GM18868 (cell line): Measurements from ENCODE around the gene FBH1.
"Not testable (repeated sequence)": the region's sequence is repeated elsewhere in the genome, so short reads cannot be mapped to it uniquely, and the experiment has no call there.

Source experiments
- ATAC-seq: cut with Tn5 transposase; IDR thresholded peaks from one replicate; pipeline ENCODE4 v1.9.1; 2021; ENCODE audit warnings: mild to moderate bottlenecking, moderate library complexity; ENCODE audit not compliant: unreplicated experiment

The FBH1 gene

GRCh38 chr10:5937016-5937415 is 47.0 kb downstream of the FBH1 start:
- no peak for ATAC-seq

GRCh38 chr10:5938291-5938690 is 48.2 kb downstream of the FBH1 start:
- ATAC-seq = no peak

GRCh38 chr10:5940807-5941218 is 50.8 kb downstream of the FBH1 start:
- ATAC-seq = no peak

GRCh38 chr10:5941579-5941978 is 51.5 kb downstream of the FBH1 start:
- ATAC-seq = no peak

GRCh38 chr10:5942001-5942400 is 52.0 kb downstream of the FBH1 start:
- no peak for ATAC-seq

GRCh38 chr10:5942474-5942873 is 52.4 kb downstream of the FBH1 start:
- ATAC-seq = no peak

- ATAC-seq = no peak
These were observed 53.5 kb downstream of the FBH1 start for GRCh38 chr10:5943536-5943935.

GRCh38 chr10:5944389-5945189 is 54.5 kb downstream of the FBH1 start:
- ATAC-seq = no peak

- no peak for ATAC-seq
These were observed 55.1 kb downstream of the FBH1 start for GRCh38 chr10:5945190-5945509.

GRCh38 chr10:5945561-5946418 is 55.7 kb downstream of the FBH1 start:
- ATAC-seq = no peak

- not testable (repeated sequence) for ATAC-seq
These were observed 56.4 kb downstream of the FBH1 start for GRCh38 chr10:5946419-5946775.

GRCh38 chr10:5946786-5947185 is 56.7 kb downstream of the FBH1 start:
- no peak for ATAC-seq

- no peak for ATAC-seq
These were observed 57.6 kb downstream of the FBH1 start for GRCh38 chr10:5947471-5948207.

GRCh38 chr10:5948208-5948585 is 58.2 kb downstream of the FBH1 start:
- no peak for ATAC-seq

GRCh38 chr10:5949009-5949759 is 59.1 kb downstream of the FBH1 start:
- no peak for ATAC-seq

- no peak for ATAC-seq
These were observed 61.2 kb downstream of the FBH1 start for GRCh38 chr10:5951167-5951711.

- ATAC-seq = no peak
These were observed 61.8 kb downstream of the FBH1 start for GRCh38 chr10:5951721-5952407.

GRCh38 chr10:5952731-5953385 is 62.8 kb downstream of the FBH1 start:
- no peak for ATAC-seq

GRCh38 chr10:5953676-5954075 is 63.6 kb downstream of the FBH1 start:
- no peak for ATAC-seq
